LNCAP (cell line): ENCODE measurements around the gene TMEM161B.

ENCODE experiments used
- CTCF ChIP-seq: fragments of 450-650 bp; IDR thresholded peaks from 2 replicates; pipeline ENCODE4 v1.5.1; 2017; ENCODE audit warnings: mild to moderate bottlenecking

The TMEM161B gene

GRCh38 chr5:88283690-88284089 lies 15.0 kb upstream of the TMEM161B start:
- TF ChIP-seq CTCF = no peak

- TF ChIP-seq CTCF = no peak
Observed at GRCh38 chr5:88281322-88281721, 12.7 kb upstream of the TMEM161B start.

- no peak for TF ChIP-seq CTCF
Observed at GRCh38 chr5:88279584-88279983, 10.9 kb upstream of the TMEM161B start.

- no peak for TF ChIP-seq CTCF
Observed at GRCh38 chr5:88276378-88276777, 7.7 kb upstream of the TMEM161B start.

- no peak for TF ChIP-seq CTCF
Observed at GRCh38 chr5:88275581-88275980, 6.9 kb upstream of the TMEM161B start.

GRCh38 chr5:88269222-88269771 lies 652 bp upstream of the TMEM161B start:
- TF ChIP-seq CTCF = no peak

- TF ChIP-seq CTCF = no peak
Observed at GRCh38 chr5:88263349-88263748, 5.3 kb downstream of the TMEM161B start.

- no peak for TF ChIP-seq CTCF
Observed at GRCh38 chr5:88262116-88262515, 6.5 kb downstream of the TMEM161B start.
